Measurements from ENCODE around the gene CLRN3.

The CLRN3 gene

GRCh38 chr10:127905001-127905847 lies 12.5 kb upstream of the CLRN3 start:
- DNase-seq = no peak
- in situ Hi-C loops (cut with HindIII; ENCODE audit: low pct_ligation_motif_present, low pct_unique_long_range_greater_than_20kb, low sequenced_read_pairs) = no loop called here

GRCh38 chr10:127904311-127905000 lies 11.7 kb upstream of the CLRN3 start:
- in situ Hi-C loops (cut with HindIII; ENCODE audit: low pct_ligation_motif_present, low pct_unique_long_range_greater_than_20kb, low sequenced_read_pairs) = no loop called here
- DNase-seq = no peak

GRCh38 chr10:127903789-127904188 lies 11.0 kb upstream of the CLRN3 start:
- no peak for DNase-seq
- in situ Hi-C loops (cut with HindIII; ENCODE audit: low pct_ligation_motif_present, low pct_unique_long_range_greater_than_20kb, low sequenced_read_pairs) = no loop called here

- in situ Hi-C loops (cut with HindIII; ENCODE audit: low pct_ligation_motif_present, low pct_unique_long_range_greater_than_20kb, low sequenced_read_pairs) = no loop called here
- DNase-seq = no peak
Observed at GRCh38 chr10:127899766-127900387, 7.1 kb upstream of the CLRN3 start.

- in situ Hi-C loops (cut with HindIII; ENCODE audit: low pct_ligation_motif_present, low pct_unique_long_range_greater_than_20kb, low sequenced_read_pairs) = no loop called here
Observed at GRCh38 chr10:127897177-127897576, 4.4 kb upstream of the CLRN3 start.

GRCh38 chr10:127896590-127896989 lies 3.8 kb upstream of the CLRN3 start:
- in situ Hi-C loops (cut with HindIII; ENCODE audit: low pct_ligation_motif_present, low pct_unique_long_range_greater_than_20kb, low sequenced_read_pairs) = no loop called here
- no peak for DNase-seq

More at GRCh38 chr10:127897177-127897576, 4.4 kb upstream of the CLRN3 start:
- no peak for DNase-seq

GRCh38 chr10:127894146-127894545 lies 1.4 kb upstream of the CLRN3 start:
- in situ Hi-C loops (cut with HindIII; ENCODE audit: low pct_ligation_motif_present, low pct_unique_long_range_greater_than_20kb, low sequenced_read_pairs) = no loop called here
- DNase-seq = no peak

GRCh38 chr10:127890832-127891334 lies 1.9 kb downstream of the CLRN3 start:
- DNase-seq = no peak
- in situ Hi-C loops (cut with HindIII; ENCODE audit: low pct_ligation_motif_present, low pct_unique_long_range_greater_than_20kb, low sequenced_read_pairs) = no loop called here

- in situ Hi-C loops (cut with HindIII; ENCODE audit: low pct_ligation_motif_present, low pct_unique_long_range_greater_than_20kb, low sequenced_read_pairs) = no loop called here
- no peak for DNase-seq
Observed at GRCh38 chr10:127890216-127890615, 2.5 kb downstream of the CLRN3 start.

GRCh38 chr10:127889605-127890195 lies 3.0 kb downstream of the CLRN3 start:
- in situ Hi-C loops (cut with HindIII; ENCODE audit: low pct_ligation_motif_present, low pct_unique_long_range_greater_than_20kb, low sequenced_read_pairs) = no loop called here
- no peak for DNase-seq

GRCh38 chr10:127888521-127889312 lies 4.0 kb downstream of the CLRN3 start:
- no peak for DNase-seq
- in situ Hi-C loops (cut with HindIII; ENCODE audit: low pct_ligation_motif_present, low pct_unique_long_range_greater_than_20kb, low sequenced_read_pairs) = no loop called here

GRCh38 chr10:127887541-127888415 lies 5.0 kb downstream of the CLRN3 start:
- in situ Hi-C loops (cut with HindIII; ENCODE audit: low pct_ligation_motif_present, low pct_unique_long_range_greater_than_20kb, low sequenced_read_pairs) = no loop called here
- no peak for DNase-seq

- in situ Hi-C loops (cut with HindIII; ENCODE audit: low pct_ligation_motif_present, low pct_unique_long_range_greater_than_20kb, low sequenced_read_pairs) = no loop called here
- DNase-seq = no peak
Observed at GRCh38 chr10:127886371-127887051, 6.2 kb downstream of the CLRN3 start.

GRCh38 chr10:127884501-127884900 lies 8.2 kb downstream of the CLRN3 start:
- in situ Hi-C loops (cut with HindIII; ENCODE audit: low pct_ligation_motif_present, low pct_unique_long_range_greater_than_20kb, low sequenced_read_pairs) = no loop called here
- no peak for DNase-seq

GRCh38 chr10:127883516-127883915 lies 9.2 kb downstream of the CLRN3 start:
- in situ Hi-C loops (cut with HindIII; ENCODE audit: low pct_ligation_motif_present, low pct_unique_long_range_greater_than_20kb, low sequenced_read_pairs) = no loop called here
- no peak for DNase-seq

GRCh38 chr10:127882801-127883459 lies 9.8 kb downstream of the CLRN3 start:
- no peak for DNase-seq
- in situ Hi-C loops (cut with HindIII; ENCODE audit: low pct_ligation_motif_present, low pct_unique_long_range_greater_than_20kb, low sequenced_read_pairs) = no loop called here

All from ACHN (cell line).